GM19397 (cell line): Measurements from ENCODE around the gene TNNI3K.
A peak's percentile ranks its signal among the peaks of the same experiment; 100 is the strongest.

Experiments used
- ATAC-seq: cut with Tn5 transposase; IDR thresholded peaks from one replicate; pipeline ENCODE4 v1.9.1; 2021; ENCODE audit warnings: mild to moderate bottlenecking, moderate library complexity; ENCODE audit not compliant: unreplicated experiment

TNNI3K gene

DNA sequence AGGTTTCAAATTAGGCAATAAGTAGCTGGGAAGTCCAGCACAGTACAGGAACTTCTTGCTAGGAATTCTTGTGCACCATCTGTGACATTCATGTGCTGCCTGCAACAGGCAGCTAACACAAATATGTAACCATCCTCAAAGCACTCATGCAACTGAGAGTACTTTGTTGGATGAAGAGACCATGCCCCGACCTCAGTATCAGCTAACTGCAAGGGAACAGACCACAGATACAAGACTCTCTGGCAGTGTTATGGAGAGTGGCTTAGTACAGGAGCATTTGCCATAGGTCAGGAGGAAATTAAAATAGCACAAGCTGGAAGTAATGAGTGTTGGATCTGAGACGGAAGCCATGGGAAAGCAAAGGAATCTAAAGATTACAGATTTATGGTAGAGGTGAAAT lies 153.7 kb downstream of the TNNI3K start:
- no peak for ATAC-seq

GRCh38 chr1:74392186-74392585 lies 157.0 kb downstream of the TNNI3K start:
- ATAC-seq, result no peak

GRCh38 chr1:74392840-74393239 lies 157.7 kb downstream of the TNNI3K start:
- no peak for ATAC-seq

GRCh38 chr1:74395571-74395970 lies 160.4 kb downstream of the TNNI3K start:
- no peak for ATAC-seq

DNA sequence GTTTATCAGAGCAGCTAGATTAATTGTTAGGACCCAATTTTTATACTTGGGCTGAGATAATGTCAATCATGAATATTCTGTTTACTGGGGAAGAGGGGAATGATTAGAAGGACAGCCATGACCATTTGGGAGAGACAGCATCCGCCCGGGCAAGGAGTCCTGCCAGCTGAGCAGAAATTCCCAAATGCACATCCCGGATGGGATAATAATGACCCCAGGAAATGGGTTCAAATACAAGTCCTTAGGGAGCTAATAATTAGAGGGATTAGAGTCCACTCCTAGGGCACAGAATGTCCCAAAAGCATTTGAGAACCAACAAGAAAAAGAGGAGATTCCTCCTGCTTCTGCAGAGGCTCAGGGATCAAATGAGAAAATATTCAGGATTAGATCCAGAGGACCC lies 161.3 kb downstream of the TNNI3K start:
- no peak for ATAC-seq

DNA sequence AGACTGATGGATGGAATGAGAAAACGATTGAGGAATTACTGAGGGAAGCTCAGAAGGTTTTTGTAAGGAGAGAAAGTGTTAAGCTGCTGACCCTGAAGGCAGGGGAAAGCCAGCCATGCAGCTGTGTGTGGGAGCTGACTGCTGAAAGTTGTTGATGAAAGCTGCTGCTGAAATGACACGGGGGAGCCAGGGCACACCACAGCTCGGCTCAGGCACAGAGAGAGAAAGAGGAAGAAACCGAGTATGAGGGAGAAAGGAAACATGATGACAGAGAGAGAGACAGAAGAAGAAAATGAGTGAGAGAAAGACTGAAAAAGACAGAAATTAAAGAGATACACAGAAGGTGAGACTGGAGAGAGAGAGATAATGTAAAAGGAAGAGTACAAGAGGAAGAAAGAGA lies 161.7 kb downstream of the TNNI3K start:
- no peak for ATAC-seq

DNA sequence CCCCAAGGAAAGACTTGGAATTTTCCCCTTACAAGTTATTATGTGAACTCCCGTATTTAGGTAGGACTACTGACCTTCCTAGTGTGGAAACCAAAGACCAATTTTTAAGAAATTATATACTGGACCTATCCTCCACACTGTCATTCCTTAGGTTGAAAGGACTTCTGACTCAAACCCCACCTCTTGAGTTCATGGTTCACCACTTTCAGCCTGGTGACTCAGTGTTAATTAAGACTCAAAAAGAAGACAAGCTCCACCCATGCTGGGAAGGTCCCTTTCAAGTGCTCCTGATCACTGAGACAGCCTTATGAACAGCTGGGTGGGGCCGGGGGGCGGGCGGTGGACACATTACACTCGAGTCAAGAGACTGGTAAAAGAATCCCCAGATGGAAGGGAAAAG lies 164.1 kb downstream of the TNNI3K start:
- peak; percentile 70 for ATAC-seq

DNA sequence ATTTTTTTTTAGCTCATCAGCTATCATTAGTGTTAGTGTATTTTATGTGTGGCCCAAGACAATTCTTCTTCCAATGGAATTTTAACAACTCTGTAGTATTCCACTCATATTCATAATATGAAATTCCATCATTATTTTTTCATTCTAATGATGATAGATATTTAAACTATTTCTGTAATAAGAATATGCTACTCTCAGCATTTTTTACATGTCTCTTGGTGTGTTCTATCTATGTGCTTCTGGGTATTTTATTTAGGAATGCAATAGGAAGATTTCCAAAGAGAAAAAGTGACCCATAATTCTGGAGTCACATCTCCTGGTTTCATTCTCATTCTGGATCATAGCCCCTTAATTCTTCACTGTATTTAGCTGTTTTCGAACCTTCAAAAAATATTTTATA lies 167.7 kb downstream of the TNNI3K start:
- ATAC-seq, result no peak

GRCh38 chr1:74403606-74404005 lies 168.4 kb downstream of the TNNI3K start:
- ATAC-seq, result no peak

- no peak for ATAC-seq
Measured at GRCh38 chr1:74406759-74407158, 171.6 kb downstream of the TNNI3K start.

DNA sequence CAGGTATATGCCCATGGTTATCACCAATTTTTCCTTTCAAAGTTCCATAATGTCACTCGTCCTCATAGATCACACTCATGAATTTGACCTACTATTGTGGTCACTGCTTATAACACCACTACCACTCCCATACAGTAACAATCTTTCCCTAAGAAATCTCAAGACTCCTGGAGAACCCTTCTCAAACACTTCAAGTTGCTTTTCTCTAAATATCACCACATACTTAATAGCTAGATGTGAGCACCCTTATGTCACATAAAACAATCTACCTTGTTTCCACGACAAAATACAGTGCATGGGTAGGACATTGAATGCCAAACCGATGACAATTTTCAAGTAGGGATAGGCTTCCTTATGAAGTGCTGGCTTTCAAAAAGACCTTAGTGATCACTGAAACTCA lies 172.7 kb downstream of the TNNI3K start:
- ATAC-seq, result no peak

- no peak for ATAC-seq
Measured at GRCh38 chr1:74412244-74412643, 177.1 kb downstream of the TNNI3K start.

DNA sequence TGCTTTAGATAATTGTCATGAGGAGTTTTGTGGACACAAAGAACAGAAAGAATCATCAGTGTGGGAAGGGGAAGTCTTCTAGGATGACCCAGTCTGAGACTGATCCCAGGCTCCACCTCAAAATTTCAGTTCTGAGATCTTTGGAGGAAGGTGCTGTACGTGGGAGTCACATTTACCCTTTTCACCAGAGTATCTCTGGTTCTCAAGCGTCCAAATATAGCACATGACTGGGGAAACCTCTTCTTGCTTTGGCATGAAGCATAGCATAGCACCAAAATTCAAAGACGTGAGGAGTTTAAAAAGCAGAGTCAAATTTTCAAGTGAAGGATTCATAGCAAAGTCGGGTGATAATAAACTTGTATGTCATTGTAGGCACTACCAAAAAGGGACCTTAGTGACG lies 180.7 kb downstream of the TNNI3K start:
- ATAC-seq, result no peak

DNA sequence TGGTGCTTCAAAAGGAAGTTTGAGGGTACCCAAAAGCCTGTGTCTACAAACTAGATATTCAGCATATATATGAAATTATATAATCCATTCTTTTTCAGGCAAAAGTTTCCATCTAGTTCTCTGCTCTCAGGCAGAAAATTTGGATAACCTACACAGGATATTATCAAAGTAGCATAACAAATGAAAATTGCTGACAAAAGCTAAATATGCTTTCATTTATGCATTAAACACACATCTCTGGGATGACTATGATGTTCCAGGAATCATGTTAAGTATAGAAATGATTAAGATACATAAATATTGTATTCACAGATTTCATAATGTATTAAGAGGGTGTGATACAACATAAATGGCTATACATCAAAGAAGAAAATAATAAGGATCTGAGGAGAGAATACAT lies 184.4 kb downstream of the TNNI3K start:
- ATAC-seq, result no peak

DNA sequence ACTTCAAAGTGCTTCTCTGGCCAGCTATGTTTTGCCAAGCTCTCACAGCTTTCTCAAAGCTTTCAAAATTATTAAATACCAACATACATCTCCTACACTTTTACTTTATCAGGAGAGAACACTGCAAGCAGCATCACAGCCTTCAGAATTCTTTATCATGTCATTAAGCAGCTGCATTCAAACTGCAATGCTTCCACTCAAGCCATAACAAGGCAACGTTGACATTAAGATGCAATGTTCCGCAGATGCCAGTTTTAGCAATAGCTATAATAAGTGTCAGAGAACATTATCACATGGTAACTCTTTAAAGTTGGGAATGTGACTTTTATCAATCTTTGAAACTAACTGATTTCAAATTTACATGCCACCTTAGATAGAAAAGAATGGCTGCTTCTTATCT lies 185.3 kb downstream of the TNNI3K start:
- no peak for ATAC-seq

DNA sequence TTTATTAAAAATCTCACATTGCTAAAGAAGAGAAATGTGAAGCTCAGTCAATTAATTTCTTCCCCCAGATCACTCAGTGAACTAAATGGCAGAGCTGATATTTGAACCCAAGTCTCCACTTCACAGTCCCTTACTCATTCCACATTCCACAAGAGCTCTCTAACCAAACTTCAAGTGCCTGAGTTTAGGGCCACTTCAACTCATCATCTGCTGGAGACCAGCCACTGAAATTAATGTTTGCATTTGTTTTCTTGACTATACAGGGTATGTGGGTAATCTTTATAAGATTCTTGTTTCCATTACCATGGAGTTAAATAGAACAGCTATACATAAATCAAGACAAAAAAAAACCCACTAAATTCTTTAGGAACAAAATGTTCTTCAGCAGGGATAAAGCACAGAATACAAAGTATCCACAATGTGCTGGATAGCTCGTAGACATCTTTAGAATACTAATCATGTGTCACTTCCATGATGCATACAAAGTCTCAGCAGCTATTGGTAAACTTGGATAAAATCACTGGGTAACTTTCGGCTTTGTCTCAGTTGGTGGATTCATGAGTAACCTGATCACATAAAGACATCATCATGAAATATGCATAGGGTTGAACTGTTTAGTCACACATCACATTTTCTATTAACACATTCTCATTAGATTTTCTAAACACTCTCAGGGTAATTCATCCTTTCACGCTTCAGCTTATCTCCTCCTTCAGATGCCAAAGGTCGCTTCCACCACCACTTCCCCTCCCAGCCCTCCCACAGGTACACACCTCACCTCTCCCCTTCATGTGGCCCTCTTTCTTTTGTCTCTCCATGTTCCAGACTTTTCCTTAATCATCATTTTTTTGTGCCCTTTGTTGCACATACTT lies 187.5 kb downstream of the TNNI3K start:
- ATAC-seq, result no peak

- no peak for ATAC-seq
Measured at GRCh38 chr1:74423471-74423870, 188.3 kb downstream of the TNNI3K start.

GRCh38 chr1:74425676-74426075 lies 190.5 kb downstream of the TNNI3K start:
- ATAC-seq, result no peak

DNA sequence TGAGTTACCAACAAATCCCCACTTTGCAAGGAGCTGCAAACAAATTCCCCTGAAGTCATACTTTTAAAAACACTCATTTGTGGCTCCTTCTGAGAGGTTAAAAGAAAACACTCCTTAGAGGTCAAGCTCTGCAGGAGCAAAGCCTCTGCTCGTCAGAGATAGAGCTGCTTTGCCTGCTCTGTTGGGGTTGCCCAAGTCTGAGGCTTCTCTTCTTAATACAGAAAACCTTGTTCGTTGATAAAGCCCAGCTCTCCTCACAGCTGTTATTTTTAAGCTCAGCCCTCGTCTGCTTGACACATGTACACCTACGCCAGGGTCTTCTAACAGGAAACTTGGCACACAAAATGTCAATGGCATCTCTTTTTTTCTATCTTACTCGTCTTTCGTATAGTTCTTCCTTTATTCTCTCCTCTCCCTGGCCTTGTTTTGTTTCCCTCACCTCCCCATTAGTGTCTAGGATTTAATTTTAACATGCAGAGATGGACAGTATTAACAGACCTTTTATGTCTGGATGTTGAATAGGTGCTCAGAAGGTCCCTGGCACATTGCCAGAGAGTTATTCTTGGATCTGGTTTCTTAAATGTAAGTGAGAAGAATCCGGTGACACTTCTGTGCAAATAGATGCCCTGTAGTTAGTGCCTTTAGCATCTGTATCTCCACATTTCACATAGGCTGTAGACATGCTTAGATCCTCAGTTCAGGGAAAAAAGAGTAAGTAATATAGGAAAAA lies 191.2 kb downstream of the TNNI3K start:
- no peak for ATAC-seq

- ATAC-seq, result no peak
Measured at GRCh38 chr1:74427681-74428080, 192.5 kb downstream of the TNNI3K start.

DNA sequence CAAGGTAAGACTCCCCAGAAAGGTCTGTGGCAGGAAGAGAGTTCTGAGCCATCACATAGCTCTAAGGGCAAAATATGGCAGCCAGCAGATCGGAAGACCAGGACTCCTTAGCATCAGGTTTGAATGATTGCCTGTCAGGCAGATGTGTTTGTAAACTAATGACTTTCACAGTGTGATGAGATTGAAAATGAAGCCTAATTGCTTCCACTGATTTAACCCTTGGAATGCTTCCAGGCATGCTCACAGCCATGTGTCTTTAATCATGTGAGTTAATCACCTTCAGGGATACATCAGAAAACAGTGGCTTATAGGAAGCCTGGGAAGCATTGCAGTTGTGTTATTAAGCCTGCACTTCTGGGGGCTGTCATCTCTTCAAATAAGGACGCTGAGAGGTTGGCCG lies 194.4 kb downstream of the TNNI3K start:
- no peak for ATAC-seq

- no peak for ATAC-seq
Measured at GRCh38 chr1:74430342-74430934, 195.3 kb downstream of the TNNI3K start.
